Breast epithelium (tissue), 4 donors: ENCODE measurements around the gene IFT52. TPM values are rescaled to one million over a fixed set of nuclear protein-coding genes. Genes with fewer than 3 reads are reported as not detected.
A peak's percentile ranks its signal among the peaks of the same experiment; 100 is the strongest.

Source experiments
- DNase-seq, 2 donors: peaks; one replicate each; pipeline ENCODE4 v3.0.0-alpha.2; 2019; ENCODE audit warnings: low spot score in 2 of 2
- H3K27ac ChIP-seq, 2 donors: fragments of 200-600 bp; sonication (generic) in 1 of 2; one replicate each; pipeline ENCODE4 v1.5.1; 2016 to 2019; ENCODE audit warnings: mild to moderate bottlenecking in 1 of 2
- H3K27me3 ChIP-seq, 2 donors: fragments of 200-600 bp; sonication (generic) in 1 of 2; one replicate each; pipeline versions ENCODE4 v1.5.1 to v1.6.0; 2017 to 2019; ENCODE audit warnings: control low read depth in 1 of 2, mild to moderate bottlenecking in 1 of 2
- H3K36me3 ChIP-seq: fragments of 200-600 bp; one replicate; pipeline ENCODE4 v1.5.1; 2019
- H3K4me1 ChIP-seq, 2 donors: fragments of 200-600 bp; sonication (generic); one replicate each; pipeline ENCODE4 v1.5.1; 2016 to 2019; ENCODE audit warnings: control low read depth in 1 of 2
- H3K4me3 ChIP-seq, 3 donors: fragments of 200-600 bp; sonication (generic); 1 replicate in 2 of 3; 2 replicates in 1 of 3; pipeline ENCODE4 v1.5.1; 2016 to 2019; ENCODE audit warnings: mild to moderate bottlenecking in 3 of 3, moderate library complexity in 2 of 3
- H3K9me3 ChIP-seq, 2 donors: fragments of 200-600 bp; sonication (generic) in 1 of 2; one replicate each; pipeline ENCODE4 v1.5.1; 2016 to 2019; ENCODE audit warnings: control low read depth in 1 of 2
- POLR2A ChIP-seq: fragments of 450-650 bp; IDR thresholded peaks from one replicate; pipeline ENCODE4 v1.6.1; 2016; ENCODE audit warnings: antibody characterized with exemption, mild to moderate bottlenecking, moderate library complexity
- POLR2AphosphoS5 ChIP-seq, 3 donors: sonication (generic); formaldehyde crosslinking; IDR thresholded peaks; one replicate each; pipeline ENCODE4 v1.6.1; 2017; ENCODE audit warnings: antibody characterized with exemption in 3 of 3
- intact Hi-C: fragments of 100-400 bp; cut with DNase I; formaldehyde crosslinking; loops from one replicate; pipeline ENCODE4 v1.15.1; 2023; ENCODE audit warnings: low total_unique reads
- total RNA-seq, 3 donors: library from RNA; depleted of rRNA; stranded (reverse); fragments of >200 nt; gene quantifications; one replicate each; pipeline ENCODE4 v1.1.0, GENCODE V29; 2016
- TF ChIP-seq, protein P1 (sequence below), 3 donors: fragments of 450-650 bp; IDR thresholded peaks; one replicate each; pipeline ENCODE4 v1.5.1; 2016 to 2017; ENCODE audit warnings: antibody characterized with exemption in 3 of 3, mild to moderate bottlenecking in 3 of 3, moderate library complexity in 3 of 3

The IFT52 gene, protein sequence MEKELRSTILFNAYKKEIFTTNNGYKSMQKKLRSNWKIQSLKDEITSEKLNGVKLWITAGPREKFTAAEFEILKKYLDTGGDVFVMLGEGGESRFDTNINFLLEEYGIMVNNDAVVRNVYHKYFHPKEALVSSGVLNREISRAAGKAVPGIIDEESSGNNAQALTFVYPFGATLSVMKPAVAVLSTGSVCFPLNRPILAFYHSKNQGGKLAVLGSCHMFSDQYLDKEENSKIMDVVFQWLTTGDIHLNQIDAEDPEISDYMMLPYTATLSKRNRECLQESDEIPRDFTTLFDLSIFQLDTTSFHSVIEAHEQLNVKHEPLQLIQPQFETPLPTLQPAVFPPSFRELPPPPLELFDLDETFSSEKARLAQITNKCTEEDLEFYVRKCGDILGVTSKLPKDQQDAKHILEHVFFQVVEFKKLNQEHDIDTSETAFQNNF
- 10 to 100 TPM; 20.6 to 34.2 (median 25.3) TPM for total RNA-seq

DNA sequence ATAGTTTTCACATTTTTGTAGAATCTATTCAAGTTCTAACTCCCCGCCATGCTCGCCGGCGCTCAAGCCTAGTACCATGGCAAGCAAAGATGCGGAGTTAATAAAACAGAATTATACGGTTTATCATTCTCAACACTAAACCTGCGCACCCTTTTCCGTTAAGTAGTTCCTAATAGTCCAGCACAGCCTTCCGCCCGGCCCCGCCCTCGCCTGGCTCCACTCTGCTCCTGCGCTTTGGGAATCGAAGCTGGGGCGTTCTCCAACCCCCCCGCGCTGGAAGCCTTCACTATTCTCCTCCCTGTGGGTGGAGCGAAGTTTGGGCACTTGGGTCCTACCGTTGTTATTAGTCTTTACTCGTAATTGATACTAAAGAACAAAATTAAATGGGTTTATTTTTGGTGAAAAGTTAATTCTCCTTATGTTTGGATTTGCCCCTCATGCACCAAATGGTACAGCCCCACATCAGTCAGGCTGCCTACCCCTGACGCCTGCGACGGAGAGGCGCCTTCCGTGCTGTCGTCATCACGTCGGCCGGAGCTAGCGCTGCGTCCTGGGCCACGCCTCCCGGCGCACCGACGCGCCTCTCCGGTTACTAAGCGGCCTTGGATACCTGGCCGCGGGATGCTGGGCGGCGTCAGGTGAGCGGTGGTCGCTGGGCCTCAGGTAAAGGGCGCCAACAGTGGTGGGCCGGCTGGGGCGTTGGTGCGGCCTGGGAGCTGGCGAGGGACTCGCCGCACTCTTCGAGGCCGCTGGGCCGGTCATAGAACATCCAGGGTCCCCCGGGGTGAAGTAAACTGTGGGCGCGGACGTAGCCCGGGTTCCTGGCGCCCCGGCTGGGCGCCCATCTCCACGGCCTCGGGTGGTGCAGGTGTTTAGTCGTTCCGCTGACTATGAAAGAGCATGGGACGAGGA is at the start of gene IFT52:
TSS of gene IFT52 (plus strand) at position 546 of the 912 bp plus-strand sequence. CDS start 3,762 bp downstream, outside the sequence.
- intact Hi-C loops: no loop called here
- TF ChIP-seq POLR2AphosphoS5 (IDR thresholded peaks at IDR 0.05) (peak in 2 of 3 donors; percentile 65 to 79), POLR2A (no peak)
- TF ChIP-seq, protein P1, sequence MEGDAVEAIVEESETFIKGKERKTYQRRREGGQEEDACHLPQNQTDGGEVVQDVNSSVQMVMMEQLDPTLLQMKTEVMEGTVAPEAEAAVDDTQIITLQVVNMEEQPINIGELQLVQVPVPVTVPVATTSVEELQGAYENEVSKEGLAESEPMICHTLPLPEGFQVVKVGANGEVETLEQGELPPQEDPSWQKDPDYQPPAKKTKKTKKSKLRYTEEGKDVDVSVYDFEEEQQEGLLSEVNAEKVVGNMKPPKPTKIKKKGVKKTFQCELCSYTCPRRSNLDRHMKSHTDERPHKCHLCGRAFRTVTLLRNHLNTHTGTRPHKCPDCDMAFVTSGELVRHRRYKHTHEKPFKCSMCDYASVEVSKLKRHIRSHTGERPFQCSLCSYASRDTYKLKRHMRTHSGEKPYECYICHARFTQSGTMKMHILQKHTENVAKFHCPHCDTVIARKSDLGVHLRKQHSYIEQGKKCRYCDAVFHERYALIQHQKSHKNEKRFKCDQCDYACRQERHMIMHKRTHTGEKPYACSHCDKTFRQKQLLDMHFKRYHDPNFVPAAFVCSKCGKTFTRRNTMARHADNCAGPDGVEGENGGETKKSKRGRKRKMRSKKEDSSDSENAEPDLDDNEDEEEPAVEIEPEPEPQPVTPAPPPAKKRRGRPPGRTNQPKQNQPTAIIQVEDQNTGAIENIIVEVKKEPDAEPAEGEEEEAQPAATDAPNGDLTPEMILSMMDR (IDR thresholded peaks at IDR 0.05): no peak
- Histone ChIP-seq H3K27ac (peak within 1 kb of the TSS; percentile 66 to 82), H3K4me3 (peak within 1 kb of the TSS; percentile 88 to 93 (median 89)), H3K27me3 (no peaks in the 10 kb centered on the region), H3K9me3 (no peaks in the 10 kb centered on the region), H3K4me1 (peaks cover 0 to 8% of the 10 kb centered on the region in 2 donors), H3K36me3 (no peaks in the 10 kb centered on the region)
- DNase-seq: peak; percentile 90

DNA sequence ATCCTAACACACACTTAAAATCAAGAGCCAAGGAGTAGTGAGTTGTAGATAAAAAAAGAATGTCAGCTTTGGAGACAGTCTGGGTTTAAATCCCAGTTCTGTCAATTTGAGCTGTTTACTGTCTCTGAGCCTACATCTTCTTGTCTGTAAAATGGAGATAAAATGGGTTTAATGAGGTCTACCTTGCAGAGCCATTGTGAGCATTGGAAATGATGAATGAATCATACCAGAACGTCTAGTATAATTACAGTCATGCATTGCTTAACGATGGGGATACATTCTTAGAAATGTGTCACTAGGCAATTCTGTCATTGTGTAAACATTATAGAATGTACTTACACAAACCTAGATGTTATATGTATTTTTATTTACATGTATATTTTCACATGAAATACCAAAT is 49.5 kb upstream of the IFT52 start:
- intact Hi-C loops: no loop called here
- no peaks in the 10 kb centered on the region for H3K36me3 ChIP-seq

DNA sequence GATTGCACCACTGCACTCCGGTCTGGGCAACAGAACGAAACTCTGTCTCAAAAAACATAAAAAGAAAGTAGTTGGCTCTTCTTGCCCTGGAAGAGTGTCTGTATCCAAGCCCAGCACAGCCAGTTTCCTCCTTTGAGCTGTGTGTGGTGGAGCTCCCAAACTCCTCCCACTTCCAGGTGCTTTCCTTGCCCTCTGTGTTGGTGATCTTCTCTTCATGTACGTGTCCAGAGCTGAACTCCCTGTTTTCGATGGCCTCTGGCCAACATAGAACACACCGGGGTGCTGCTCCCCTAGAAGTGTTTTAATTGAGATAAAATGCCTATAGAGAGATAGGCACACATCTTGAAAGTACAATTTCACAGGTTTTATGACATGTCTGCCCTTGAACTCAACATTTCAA is 48.6 kb upstream of the IFT52 start:
- TF ChIP-seq, protein P1 (IDR thresholded peaks at IDR 0.05): no peak
- no peak for TF ChIP-seq POLR2A
- TF ChIP-seq POLR2AphosphoS5 (IDR thresholded peaks at IDR 0.05): no peak
- Histone ChIP-seq H3K27ac (no peak overlapping the region), H3K4me3 (no peak overlapping the region), H3K9me3 (no peaks in the 10 kb centered on the region), H3K36me3 (no peaks in the 10 kb centered on the region), H3K27me3 (no peaks in the 10 kb centered on the region), H3K4me1 (no peaks in the 10 kb centered on the region)
- intact Hi-C loops: no loop called here
- peak in 1 of 2 donors; percentile 3 for DNase-seq

More for the DNA sequence above, 49.5 kb upstream of the IFT52 start:
- Histone ChIP-seq H3K27ac (no peak overlapping the region), H3K4me3 (no peak overlapping the region), H3K9me3 (no peaks in the 10 kb centered on the region), H3K27me3 (no peaks in the 10 kb centered on the region), H3K4me1 (no peaks in the 10 kb centered on the region)
- no peak for DNase-seq
- TF ChIP-seq POLR2AphosphoS5 (IDR thresholded peaks at IDR 0.05) (no peak), POLR2A (no peak)
- TF ChIP-seq, protein P1 (IDR thresholded peaks at IDR 0.05): no peak

DNA sequence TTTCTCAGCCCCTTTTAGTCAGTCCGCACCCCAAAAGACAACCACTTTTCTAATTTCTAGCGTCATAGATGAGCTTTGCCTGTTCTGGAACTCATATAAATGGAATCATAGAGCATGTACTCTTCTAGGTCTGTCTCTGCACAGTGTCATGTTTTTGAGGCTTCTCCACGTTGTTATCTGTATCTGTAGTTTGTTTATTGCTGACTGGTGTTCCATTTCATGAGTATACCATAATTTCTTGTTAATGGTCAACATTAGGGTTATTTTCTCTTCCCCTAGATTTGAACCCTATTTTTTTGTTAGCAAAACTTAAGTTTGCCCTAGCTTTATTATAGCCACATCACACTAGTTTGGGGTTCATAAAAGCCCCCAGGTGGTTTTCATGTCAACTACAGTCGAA is 48.1 kb upstream of the IFT52 start:
- Histone ChIP-seq H3K9me3 (peaks cover 0 to 3% of the 10 kb centered on the region in 2 donors), H3K27ac (no peak overlapping the region), H3K4me1 (no peaks in the 10 kb centered on the region), H3K4me3 (no peak overlapping the region), H3K27me3 (no peaks in the 10 kb centered on the region), H3K36me3 (no peaks in the 10 kb centered on the region)
- TF ChIP-seq POLR2AphosphoS5 (IDR thresholded peaks at IDR 0.05) (no peak), POLR2A (no peak)
- TF ChIP-seq, protein P1 (IDR thresholded peaks at IDR 0.05): no peak
- intact Hi-C loops: no loop called here
- no peak for DNase-seq
